GM19193 (cell line): ENCODE measurements around the gene SPATA6L.

Experiments
- POLR2A ChIP-seq: IDR thresholded peaks from 4 replicates; pipeline ENCODE4 v1.6.1; 2011; ENCODE audit not compliant: insufficient read depth, insufficient read length; ENCODE audit errors: extremely low read depth

Gene SPATA6L

DNA sequence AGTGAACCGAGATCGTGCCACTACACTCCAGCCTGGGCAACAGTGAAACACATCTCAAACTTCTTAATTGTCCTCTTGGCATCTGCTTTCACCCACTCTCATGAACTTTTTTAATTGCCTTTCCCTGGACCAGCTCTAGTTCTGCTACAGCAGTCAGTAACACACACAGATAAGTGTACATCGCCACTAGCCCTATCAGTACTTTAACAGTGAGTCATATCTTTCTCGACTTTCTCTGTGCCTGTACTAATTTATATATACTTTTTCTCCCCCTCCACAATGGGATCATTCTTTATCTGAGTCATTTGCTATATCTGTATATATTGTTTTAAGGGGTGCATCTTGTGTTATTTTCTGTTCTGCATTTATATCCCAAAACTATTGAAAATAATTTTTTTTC, 19.8 kb upstream of the SPATA6L start:
- no peak for TF ChIP-seq POLR2A

DNA sequence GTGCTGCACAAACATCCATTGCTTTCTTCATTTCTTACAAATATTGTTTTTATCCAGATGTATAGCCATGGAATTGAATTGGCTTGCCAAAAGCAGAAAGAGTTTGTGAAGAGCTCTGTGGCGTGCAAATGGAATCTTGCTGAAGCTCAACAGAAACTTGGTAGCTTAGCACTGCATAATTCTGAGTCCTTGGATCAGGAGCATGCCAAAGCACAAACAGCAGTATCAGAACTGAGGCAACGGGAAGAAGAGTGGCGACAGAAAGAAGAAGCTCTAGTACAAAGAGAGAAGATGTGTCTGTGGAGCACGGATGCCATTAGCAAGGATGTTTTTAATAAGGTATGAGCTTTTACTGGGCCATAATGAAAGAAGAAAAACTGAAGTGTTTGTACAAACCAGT, 18.5 kb upstream of the SPATA6L start:
- no peak for TF ChIP-seq POLR2A

DNA sequence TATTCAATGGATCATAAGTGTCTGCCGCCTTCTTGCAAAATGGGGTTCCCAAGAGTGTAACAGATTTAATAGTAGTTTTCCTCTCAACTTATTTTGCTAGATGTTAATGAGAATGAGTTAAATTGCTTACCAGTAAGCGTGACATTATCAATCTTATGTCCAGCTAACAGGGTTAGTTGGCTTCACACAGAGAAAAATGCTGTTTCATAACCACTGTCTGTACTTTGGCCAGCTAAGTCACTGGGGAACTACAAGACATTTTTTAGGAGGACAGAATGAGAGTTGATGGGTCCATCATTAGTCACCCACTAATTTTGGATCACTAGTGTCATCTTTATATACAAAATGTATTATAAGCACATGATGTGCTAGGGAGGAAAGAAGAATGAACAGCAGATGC, 14.5 kb upstream of the SPATA6L start:
- no peak for TF ChIP-seq POLR2A

DNA sequence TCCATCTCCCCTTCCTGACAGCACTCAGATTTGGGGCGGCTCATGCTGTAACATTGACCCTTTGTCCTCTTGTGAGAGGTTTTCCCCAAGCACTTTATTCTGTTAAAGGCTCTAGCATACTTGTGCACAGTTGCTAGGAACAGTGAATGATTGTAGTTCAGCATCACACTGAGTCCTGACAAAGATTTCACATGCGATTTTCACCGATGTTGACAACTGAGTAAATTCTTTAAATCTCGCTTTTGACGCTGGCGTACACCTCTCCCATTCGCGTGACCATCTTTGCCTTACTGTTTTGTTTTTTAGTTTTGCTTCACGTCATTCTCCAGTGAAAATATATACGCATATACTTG, 13.9 kb upstream of the SPATA6L start:
- TF ChIP-seq POLR2A = no peak

DNA sequence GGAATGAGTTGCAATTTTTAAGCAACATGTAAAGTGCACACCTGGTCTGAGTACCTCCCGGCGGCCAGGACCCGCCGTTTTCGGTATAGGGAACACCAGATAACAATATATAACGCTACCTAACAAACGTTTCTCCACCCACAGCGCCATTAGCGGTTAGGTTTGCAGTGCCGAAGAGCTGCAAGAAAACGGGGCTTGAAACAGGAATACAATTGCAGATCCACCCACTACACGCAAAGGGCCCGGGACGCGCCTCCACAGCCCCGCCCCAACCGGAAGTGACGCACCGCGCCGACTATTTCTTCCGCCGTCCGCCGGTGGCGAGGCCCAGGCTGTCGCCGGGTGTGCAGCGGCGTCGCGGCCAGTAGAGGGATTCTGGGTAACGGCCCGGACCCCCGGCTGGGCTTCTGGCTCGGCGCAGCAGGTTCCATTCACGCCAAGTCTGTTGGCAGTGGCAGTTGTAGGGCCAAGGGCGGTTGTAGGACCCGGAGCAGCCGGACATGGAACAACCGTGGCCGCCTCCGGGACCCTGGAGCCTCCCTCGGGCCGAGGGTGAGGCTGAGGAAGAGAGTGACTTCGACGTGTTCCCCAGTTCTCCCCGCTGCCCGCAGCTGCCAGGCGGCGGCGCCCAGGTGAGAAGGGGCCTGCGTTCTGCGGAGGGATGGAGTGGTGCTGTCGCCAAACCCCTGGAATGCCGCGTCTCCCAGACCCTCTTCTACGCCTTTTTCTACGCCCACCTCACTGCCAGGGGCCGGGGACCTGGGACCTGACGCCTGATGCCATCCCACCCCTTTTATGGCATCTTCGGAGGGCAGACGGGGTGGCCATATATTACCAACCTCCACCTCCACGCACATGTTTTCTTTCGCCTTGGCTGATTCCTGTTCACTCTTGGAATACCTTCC, 13.2 kb upstream of the SPATA6L start, which contains the start of gene CDC37L1:
Gene CDC37L1, plus strand, starts transcription at position 302 of the 905 bp plus-strand sequence. Its CDS starts 199 bp downstream, at position 501.
- peak; percentile 98 for TF ChIP-seq POLR2A

DNA sequence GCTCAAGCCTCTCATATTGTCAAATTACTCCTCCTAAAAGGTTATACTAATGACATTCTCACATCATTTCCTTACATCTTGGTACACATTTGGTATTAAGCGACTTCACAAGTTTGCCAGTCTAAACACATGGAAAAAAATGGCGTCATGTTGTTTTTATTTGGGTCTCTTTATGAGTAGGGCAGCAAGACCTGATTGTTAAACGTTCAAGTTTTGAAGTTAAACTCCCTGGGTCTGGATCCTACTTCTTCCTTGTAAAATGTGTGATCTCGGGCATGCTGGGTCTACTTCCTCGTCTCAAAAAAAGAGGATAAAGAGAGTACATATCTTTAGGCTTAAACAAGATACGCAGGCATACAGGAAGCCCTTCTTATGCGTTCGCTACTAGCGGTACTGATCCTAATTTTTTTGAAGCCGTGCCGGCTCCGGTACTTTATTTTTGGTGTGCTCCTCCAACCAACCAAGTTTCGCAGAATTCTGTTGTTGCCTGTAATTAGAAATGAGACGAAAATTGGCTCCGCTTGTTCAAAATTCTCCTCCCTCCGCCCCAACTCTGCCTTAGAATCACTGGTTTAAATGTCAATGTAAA, 12.5 kb upstream of the SPATA6L start:
- no peak for TF ChIP-seq POLR2A

DNA sequence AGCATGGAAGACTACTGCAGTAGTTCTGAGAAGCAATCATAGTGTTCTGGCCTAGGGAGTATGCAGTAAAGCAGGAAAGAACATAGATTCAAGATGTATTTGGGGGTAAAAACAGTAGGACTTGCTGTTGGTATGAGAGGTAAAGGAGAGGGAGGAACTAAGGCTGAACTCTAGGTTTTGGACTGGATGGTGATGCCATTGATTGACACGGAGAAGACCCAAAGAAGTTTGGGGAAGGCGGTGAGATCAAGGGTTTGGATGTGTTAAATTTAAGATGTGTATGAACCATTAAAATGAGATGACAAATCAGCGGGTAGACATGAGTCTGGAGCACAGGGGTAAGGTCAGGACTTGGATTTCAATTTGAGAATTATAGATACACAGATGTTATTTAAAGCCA, 11.1 kb upstream of the SPATA6L start:
- no peak for TF ChIP-seq POLR2A

DNA sequence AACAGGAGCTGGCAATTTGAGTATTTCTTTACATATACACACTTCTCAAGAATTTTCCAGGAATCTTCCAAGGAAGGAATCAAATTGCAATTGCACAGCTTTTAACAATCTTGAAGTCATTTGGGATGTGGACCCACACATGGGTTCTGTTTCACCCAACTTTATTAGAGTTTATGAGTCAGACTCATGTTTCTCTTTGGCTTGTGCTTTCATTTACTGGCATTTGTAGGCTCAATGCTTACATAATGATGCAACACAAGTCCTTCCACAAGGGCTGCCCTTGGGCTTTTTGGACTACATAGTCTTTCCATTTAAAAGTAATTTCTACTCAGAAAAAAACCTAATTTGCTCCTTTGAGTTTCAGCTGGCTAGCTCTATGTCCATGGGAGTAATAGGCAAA, 8.5 kb upstream of the SPATA6L start:
- TF ChIP-seq POLR2A = no peak

DNA sequence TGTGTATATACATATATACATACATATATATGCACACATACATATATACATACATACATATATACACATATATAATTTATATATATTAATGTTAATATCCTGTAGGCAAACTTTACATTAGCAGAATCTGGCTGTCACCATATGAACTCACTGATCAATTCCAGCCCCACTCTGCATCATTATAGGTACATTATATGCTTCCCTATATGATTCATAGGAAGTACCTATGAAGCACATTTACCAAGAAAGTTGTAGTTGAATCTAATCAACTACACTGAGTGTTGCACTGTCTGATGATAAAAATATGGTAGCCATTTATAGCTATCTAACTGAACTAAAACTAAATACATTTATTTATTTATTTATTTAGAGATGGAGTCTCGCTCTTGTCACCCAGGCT, 5.5 kb upstream of the SPATA6L start:
- no peak for TF ChIP-seq POLR2A

DNA sequence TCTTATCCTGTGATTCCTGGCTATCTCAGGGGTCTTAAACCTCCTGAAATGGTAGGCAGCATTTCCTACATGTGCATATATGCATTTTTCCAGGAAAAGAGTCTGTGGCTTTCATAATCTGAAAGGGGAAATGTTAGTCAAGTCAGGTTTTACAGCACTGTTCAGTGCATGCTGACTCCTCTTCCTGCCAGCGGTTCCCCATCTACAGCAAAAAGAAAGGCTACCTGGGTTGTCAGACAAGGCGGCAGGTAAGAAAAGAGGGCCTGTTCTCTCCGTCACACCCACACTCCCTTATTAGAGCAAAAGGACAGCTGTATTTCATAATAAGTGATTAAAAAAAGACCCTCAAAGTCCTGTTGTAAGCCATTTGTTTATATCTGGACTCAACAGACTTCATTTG, 4.3 kb upstream of the SPATA6L start:
- no peak for TF ChIP-seq POLR2A

DNA sequence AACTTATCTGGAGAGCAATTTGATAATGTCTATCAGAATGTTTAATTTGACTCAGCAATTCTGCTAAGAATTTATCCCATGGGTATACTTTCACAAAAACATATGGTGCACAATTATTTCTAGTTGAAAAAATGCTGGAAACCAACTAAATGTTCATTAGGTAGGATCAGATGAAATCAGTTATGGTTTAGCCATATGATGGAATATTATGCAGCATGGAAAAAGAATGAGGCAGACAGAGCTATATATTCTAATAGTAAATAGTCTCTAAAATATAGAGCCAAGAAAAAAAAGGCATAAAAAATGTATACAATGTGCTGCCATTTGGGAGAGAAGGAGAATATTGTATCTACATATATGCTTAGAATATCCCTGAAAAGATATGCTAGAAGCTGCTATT, 3.6 kb upstream of the SPATA6L start:
- no peak for TF ChIP-seq POLR2A

DNA sequence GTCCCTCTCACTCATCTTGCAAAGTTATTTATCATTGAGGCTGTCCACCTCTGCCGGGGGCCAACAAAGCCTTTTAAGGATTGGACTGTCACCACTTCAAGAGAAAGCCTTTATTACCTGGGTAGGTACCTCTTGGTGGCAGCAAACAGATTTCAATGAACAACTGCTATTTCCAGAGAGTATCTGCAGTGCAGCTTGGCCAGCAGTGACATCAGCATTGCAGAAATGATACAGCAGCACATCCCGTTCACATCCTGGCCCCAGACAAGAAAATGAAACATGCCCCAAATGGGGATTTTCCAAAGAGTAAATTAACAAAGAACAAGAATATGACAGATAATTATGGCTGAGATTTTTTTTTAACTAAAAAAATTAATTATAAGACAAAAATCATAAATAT, 2.3 kb upstream of the SPATA6L start:
- TF ChIP-seq POLR2A = no peak

DNA sequence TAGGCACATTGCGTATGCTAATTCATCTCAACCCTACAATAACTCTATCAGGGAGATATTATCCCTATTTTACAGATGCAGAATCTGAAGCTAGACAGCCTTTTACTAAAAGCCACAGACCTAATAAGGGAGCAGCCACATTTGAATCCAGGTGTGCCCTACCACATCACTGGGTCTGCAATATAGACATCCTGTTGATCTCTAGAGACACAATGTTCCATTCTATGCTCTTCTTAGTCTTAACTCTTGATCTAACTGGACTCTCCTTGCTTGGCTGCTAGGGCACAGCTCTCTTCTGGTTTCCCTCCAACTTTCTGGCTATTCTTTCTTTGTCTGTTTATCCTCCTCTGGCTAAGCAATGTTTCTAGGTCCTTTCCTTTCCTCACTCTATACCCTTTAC, 1.4 kb upstream of the SPATA6L start:
- no peak for TF ChIP-seq POLR2A

DNA sequence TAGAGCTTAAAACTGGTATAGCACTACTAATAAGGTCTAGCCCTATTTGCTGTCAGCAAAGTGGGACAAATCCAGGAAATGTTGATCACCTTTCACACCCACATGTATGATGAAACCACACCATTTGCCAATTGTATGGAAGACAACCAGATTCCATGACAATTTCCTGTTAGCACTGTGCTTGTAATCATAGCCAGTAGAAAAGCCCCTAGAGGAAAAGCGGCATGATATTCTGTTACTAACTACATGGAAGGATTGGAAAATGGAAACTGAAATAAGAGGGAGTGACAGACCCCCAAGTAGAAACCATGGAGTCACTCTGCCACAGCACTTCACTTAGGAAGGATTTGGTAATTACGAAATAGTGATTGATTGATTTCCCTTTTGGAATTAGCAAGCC, 923 bp downstream of the SPATA6L start:
- TF ChIP-seq POLR2A = no peak

DNA sequence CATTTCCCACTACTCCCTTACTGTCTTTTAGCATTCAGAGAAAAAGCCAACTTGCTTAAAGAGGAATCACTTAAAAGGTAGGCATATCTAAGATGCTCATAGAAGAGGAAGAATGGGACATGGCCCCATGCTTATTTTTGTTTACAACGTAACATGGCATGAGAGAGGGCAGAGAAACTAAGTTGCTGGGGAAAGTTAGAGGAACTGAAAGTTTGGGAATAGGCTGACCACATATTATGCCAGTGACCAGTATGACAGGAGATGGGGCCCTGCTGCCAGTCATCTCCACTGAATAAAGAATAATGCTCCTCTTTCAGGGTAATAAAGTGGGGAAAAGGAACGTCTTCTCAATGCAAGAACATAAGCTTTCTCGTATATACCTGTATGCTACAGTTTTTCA, 2.3 kb downstream of the SPATA6L start:
- TF ChIP-seq POLR2A = no peak

DNA sequence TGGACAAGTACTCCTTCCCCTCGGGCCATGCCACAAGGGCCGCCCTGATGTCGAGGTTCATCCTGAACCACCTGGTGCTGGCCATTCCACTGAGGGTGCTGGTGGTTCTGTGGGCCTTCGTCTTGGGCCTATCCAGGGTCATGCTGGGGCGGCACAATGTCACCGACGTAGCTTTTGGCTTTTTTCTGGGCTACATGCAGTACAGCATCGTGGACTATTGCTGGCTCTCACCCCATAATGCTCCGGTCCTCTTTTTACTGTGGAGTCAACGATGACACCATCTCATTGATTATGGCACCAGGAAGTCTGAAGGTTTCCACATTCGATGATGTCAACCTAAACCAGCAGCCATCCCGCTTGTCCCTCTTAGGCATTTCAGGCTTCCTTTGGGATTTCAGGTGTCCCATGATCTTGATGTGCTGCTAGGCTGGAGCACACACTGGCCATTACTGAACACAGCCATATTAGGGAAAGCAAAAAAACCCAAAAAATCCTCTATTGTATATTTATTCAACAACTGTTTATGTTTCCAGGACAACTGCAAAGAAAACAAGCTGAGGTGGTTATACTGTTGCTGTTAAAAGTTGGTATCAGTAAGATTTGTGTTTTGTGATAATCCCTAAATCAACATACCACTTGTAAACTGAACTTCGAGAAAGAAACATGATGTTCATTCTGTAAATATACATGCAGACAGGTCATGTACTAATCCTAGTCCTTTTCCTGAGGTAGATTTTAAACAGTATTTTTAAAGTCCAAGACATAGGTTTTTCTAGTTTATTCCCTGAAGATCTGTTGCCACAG, 3.1 kb downstream of the SPATA6L start:
- no peak for TF ChIP-seq POLR2A
